HG03039 (cell line): ENCODE measurements around the gene PFDN1.

Experiments used
- ATAC-seq: cut with Tn5 transposase; IDR thresholded peaks from one replicate; pipeline ENCODE4 v1.9.1; 2021; ENCODE audit warnings: mild to moderate bottlenecking, moderate library complexity; ENCODE audit not compliant: unreplicated experiment

The PFDN1 gene

DNA sequence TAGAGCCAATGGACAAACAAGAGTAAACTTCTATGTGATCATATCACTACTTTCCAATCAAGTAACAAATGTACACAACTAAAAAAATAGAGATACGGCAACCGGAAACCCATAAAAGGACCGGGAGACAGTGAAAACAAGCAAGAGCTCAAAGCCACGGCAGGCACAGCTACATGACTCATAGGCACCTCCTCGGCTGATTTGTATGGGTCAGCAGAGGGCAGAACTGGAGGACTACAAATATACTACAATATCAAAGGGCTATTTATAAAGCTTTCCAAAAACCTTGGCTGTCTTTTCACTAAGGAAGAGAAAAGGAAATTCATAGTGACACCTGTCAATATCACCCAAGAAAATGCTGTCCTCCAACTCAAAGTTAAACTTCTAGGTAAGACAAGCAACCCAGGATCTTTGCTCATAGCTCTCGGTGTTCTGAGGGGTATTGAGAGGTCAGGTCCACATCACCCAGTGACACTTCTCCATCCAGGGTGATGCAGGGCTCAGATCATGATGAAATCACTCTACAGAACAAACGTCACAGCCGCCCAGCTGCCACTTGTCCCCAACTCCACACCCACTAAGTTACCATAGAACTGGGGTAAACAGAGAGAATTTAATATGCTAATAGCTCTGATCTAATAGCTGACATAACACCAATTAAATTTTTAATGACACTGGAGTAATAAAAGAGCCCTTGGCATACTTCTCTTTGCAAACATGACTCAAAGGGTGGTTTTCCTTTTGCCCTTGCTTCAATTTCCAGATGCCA, 41.3 kb downstream of the PFDN1 start:
- no peak for ATAC-seq

DNA sequence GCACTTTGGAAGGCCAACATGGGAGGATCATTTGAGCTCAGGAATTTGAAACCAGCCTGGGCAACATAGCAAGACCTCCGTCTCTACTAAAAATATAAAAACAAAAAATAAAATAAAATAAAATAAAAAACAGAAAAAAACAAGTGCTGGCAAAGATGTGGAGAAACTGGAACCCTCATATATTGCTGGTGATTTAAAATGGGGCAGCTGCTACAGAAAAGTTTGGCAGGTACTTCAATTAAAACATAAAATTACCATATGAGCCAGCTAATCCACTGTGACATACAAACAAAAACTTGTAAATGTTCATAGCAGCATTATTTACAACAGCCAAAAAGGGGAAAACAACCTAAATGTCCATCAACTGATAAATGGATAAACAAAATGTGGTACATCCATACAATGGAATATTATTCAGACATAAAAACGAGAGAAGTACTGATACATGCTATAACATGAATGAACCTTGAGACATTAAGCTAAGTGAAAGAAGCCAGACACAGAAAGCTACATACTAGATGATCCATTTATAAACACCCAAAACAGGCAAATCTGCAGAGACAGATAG, 42.7 kb downstream of the PFDN1 start:
- ATAC-seq: no peak

DNA sequence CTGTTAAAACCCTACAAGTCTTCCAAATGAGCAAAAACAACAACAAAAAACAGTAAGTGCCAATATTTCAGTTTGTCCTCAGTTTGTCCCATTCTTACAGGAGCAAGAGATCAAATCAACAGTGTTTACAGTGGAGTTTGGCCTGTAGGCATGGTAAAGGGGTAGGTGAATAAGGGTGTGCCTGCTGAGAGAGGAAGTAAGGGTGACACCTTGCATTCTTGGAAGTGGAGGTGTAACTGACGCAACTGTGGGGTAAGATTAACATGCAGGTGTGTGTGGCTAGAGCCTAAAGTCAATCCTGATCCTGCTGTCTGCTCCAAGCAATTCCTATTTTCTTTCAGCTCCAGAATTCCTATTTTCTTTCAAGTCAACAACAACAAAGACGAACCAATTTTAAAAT, 43.4 kb downstream of the PFDN1 start:
- ATAC-seq: no peak

DNA sequence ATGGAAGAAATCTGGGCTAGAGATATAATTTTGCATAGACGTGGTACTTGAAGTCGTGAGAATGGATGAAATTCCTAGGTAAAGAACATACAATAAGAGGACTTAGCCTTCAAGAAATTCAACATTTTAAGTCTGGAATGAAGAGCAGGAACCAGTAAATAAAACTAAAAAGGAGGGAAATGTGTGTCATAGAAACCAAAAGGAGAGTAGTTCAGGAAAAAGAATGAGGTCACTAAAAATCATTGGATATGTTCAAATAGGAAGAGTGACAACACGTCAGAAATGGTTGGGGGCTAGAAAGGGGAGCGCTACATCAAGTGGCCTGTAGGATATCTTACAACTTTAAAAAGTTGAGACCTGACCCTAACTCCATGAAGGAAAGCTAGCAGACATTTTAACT, 44.0 kb downstream of the PFDN1 start:
- no peak for ATAC-seq

DNA sequence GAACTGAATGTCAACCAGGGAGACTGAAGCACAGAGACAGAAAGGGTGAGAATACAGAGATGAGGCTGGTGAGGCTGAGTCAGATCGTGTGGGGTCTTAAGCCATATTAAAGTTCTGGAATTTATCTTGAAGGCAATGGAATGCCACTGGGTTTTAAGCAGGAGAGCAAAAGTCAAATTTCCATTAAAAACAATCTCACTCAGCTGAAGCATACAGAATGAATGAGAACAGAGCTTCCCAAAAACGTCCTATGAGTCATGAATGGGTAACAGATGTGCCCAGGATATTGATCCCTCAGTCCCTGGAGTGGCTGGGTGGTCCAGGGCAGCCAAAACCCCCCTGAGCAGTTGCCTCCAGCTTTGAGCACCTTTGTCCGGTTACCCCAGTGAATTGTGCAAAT, 44.9 kb downstream of the PFDN1 start:
- ATAC-seq: no peak

DNA sequence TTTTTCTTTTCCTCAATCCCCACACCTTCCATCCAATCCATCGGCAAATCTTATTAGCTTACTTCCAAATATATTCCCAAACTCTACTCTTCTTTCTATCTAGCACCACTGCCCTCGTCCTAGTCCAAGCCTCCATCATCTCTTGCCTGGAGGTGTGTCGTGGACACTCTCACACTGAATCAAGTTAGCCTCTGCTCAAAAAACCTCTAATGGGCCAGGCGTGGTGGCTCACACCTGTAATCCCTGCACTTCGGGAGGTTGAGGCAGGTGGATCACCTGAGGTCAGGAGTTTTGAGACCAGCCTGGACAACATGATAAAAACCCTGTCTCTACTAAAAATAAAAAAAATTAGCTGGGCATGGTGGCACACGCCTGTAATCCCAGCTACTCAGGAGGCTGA, 46.2 kb downstream of the PFDN1 start:
- ATAC-seq: no peak

DNA sequence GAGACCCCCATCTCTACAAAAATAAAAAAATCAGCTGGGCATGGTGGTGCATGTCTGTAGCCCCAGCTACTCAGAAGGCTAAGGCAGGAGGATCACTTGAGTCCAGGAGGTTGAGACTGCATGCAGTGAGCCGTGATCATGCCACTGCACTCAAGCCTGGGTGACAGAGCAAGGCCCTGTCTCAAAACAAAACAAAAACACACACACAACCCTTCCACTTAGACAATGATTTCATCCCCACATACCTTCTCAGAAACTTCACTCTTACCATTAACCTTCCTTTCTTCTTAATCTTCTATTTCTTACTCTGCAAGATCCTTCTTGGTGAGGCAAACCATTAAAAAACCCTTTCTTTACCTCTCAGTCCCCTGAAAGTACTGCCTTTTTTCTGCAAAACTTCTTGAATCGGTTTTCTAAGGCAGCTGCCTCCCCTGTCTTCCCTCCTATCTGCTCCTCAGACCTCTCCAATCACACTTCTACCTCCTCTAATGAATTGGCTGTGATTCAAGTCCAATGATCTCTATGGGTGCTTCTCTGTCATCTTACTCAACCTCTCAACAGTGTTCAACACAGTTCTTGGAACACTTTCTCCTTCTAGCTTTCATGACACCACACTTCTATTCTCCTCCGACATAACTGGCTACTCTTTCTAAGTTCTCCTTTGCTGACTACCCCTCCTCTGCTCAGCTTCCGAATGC, 47.3 kb downstream of the PFDN1 start:
- no peak for ATAC-seq

DNA sequence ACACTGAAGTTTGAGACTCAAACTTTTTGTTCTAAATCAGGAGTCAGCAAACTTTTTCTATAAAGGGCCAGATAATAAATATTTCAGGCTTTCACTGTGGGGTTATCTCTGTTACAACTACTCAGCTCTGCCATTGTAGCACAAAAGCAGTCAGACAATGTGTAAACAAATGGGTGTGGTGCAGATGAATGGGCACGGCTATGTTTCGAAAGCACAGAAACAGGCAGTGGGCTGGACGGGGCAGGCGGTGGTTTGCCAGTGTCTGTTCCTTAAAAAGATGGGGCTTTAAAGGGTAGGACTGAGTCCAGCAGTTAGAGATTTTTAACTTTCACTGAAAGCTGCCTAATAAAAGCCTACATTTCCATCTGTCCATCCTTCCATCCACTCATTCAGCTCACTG, 48.9 kb downstream of the PFDN1 start:
- ATAC-seq: no peak

DNA sequence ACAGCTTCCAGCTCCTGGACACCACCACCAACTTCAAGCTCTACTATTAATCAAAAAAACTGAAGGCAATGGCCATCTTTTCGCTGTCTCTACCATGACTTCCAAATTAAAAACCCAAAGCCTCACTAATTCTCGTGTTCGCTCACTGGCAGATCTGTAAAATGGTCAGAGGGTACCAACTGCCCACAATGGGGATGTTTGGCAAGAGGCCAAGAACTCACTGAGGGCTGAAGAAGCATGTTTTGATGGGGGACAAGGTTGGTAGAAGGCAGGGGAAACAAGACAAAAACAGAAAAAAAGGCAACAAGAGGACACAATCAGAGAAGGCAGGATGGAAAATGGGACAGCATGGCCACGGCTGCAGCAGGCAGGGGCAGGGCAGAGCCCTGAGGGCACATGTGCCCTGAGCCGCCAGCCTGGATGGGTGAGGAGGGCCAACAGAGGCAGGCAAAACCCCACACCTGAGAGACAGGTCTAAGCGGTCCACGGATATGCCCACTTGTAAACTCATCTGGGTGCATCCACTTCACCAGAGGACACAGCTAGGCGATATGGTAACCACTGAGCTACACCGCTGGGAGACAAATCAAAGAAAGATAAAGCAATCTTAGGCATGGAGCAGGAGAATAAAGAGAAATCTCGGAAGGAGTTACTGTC, 50.3 kb downstream of the PFDN1 start:
- no peak for ATAC-seq

DNA sequence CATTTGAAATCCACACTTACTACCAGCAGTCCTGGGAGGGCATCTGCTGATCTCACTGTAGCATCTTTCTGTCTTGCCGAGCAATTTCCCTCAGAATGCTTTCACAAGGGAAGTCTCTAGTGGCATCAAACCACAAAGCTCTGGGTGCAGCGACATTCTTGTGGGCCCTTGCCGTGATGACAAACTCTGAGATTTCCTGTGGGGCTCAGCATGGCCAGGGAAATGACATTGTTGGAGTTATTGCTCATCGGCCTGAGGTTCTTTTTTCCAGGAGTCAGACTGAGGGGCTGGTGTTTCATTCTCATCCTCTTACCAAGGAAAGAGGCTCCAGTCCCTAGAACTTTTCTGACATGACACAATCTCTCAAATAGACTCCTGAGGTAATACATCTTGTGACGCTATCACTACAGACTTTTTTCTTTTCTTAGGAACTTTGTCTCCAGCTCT, 51.4 kb downstream of the PFDN1 start:
- no peak for ATAC-seq

DNA sequence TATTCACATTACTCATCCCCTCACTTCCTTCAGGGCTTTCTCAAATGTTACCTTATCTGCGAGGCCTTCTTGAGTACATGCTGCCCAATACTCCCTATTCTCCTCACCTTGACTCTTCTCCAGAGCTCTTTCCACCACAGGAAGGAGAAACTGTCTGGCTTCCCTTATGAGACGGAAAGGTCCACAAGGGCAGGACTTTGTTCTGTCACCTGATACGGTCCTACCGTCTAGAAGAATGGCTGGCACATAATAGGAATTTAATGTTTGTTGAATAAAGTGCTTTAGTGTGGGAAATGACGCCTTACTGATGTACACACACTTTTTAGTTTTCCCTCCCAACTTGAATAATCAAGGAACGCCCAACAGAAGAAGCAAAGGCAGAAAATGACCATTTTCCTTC, 52.5 kb downstream of the PFDN1 start:
- no peak for ATAC-seq

DNA sequence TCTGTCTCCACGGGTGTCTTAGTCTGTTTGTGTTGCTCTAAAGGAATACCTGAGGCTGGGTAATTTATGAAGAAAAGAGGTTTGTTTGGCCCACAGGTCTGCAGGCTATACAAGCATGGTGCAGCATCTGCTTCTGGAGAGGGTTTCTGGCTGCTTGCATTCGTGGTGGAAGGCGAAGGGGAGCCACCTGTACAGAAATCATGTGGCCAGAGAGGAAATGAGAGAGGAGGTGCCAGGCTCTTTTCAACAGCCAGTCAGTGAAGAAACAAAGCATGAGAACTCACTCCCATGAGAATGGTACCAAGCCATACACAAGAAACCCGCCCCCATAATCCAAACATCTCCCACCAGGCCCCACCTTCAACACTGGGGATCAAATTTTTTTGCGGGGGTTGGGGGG, 53.4 kb downstream of the PFDN1 start:
- no peak for ATAC-seq

DNA sequence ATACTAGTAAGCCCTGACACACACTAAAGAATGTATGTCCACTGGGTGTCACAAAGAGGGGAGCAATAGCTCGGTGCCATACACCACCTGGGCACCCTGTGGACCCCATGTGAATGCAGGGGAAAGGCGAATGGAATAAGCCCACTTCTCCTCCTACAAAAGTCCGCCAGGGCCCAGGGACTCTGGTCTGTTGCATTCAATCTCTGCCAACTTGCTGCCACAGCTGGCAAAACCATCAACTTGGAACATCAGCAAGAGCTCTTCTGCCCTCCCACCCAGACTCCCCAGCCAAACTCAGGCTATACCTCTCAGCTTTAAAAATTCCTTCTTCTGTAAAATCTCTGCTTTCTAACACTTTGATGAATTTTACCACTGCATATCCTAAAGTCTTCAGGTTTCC, 54.5 kb downstream of the PFDN1 start:
- ATAC-seq: no peak

DNA sequence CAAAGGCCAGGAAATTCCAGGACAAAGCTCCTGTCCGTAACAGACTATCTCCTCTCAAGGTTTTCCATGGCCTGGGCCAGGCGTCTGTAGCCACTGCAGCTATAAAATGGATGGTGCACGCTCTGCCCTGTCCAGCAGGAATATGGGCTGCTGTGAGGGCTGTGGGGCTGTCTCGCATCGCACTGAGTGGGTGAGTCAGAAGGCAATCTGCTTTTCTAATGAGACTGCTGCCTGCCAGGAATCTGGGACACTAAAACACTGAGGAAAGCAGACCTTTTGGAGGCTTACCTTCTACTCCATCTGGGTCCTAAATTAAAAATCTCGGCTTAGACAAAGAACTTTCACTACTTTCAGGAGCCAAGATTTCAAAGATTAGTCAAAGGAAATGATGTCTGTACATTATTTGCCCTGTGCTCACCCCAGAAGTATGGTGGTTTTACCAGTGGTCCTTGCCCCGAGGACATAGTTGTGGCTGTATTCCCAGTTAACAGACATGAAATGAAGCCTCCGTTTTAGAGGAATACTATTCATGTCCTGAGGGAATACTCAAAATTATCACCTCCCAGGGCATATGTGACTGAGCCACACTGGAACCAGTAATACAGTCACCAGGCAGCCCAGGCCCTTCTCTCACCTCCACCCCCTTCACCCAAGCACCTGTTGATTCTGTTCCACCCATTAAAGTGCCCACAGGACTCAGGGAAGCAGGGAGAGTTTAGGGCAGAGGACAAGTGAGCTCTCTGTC, 56.4 kb downstream of the PFDN1 start:
- ATAC-seq: no peak

DNA sequence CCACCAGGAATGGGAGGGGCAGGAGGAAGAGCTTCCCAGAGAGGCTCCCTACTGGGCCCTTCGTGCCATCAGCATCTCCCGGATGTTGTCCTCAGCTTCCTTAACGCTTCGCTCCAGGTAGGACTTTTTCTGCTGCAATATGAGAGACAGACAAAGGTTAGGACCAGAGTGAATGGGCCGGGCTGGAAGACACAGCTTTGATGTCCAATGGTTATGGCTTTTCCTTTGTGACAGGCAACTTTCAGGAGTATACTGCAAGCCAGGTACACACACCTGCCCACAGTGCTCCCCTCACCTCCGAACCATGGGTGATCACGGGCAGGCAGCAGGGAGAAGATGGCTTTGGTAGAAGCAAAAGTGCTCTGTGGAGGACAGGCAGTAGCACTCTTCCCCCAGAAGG, 57.0 kb downstream of the PFDN1 start:
- ATAC-seq: no peak

DNA sequence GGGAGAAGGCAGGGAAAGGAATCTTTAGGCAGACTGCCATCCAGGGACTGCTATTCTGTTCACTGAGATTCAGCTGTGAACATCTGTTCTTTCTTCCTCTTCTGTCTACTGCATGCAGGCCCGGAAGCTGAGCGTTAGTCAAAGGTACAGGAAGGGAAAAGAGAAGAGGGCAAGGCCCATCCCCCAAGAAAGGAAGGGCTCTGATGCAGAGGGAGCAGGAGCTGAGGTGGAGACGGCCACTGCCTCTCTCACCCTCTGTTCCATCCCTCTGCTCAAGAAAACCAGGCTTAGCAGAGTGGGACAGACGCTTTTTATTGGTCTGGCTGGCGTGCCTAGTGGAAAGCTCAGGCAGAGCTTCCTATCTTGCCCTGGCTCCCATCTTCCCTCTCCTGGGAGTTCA, 57.6 kb downstream of the PFDN1 start:
- no peak for ATAC-seq

DNA sequence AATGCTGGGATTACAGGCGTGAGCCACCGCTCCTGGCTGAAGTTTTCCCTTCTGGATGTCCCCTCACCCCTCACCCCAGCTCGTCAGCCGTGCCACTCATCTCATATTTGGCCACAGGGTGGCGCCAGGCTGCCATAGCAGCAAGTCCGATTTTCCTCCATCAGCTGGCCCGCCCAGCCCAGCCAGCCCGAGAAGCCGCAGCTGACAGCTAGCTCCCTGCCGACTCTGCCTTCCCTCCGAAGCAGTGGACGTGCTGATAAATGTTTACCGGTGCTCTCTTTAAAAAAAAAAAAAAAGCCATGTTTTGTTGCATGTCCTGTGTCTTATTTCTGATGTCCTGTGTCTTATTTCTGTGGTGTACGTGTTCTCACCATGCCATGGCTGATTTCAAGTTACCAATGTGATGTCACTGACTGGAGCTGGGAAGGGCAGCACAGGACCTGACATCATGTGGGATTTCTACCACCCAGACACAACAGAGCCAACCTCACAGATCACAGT, 58.3 kb downstream of the PFDN1 start:
- no peak for ATAC-seq

DNA sequence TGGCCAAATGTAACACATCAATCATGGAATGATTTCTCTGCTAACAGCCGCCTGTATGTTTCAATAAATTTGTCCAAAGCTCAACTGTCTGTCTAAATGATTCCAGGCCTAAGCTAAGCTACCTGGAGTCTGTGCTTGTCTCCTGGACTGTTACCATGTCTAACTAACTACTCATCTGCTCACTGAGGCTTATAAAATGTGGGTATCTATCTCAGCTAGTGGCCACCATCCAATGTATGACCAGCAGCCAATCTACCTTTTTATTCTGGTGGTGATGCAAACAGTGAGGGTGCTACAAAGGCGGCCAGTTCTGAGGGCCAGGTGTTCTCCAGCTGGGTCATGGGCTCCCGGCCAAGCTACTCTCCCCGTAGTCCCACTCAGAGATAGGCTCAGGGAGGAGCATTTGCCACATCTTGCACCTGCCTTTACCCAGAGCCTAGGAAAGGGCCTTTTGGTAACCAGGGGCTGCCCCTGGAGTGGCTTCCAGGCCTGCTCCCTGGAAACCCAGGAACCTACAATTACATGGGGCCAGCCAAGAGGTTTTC, 59.1 kb downstream of the PFDN1 start:
- ATAC-seq: no peak

DNA sequence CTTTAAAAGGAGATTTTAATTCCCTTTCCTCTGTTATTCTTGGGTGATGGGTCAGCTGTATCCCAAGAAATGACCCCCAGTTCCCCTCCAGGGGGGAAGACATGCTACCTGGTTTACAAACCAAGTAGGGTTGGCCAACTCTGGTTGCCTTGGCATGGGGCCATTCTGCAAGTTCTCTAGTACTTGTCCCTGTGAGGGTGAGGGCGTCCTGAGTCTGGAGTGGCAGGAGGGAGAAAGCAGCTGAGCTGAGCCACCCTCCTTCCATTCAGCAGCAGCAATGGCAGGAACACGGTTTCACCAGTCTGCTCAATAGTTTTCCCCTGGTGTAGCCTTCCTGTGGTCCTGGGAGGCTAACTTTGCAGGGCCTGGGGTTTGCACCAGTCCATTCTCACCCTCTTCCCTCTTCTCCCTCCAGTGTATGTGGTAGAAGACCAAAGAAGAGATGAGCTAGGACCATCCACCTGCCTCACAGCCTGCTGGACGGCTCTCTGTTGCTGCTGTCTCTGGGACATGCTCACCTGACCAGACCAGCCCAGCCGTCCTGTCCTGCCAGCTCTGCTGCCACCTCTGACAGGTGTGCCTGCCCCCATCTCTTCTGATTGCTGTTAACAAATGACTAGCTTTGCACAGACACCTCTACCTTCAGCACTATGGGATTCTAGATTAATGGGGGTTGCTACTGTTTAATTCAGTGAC, 59.9 kb downstream of the PFDN1 start:
- ATAC-seq: no peak

DNA sequence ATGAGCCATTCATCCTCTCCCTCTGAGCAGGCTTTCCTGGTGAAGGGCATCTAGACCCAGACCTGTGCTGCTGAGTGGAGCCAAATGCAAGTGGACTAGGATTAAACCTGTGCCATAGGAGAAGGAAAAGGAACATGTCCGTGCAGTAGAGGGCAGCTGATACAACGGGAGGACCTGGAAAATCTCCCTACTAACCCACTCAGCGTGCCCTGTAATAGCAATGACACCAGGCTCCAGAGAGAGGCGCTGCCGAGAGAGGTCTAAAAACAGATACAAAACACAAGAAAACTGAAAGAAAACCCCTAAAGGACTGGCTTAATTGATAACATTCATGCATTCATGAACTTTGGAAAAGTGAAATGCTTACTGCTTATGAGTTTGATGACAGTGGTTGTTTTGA, 60.8 kb downstream of the PFDN1 start:
- no peak for ATAC-seq
